HCEC 1CT (cell line): ENCODE results near the gene CD8B2.
"Not testable (repeated sequence)": the region's sequence is repeated elsewhere in the genome, so short reads cannot be mapped to it uniquely, and the experiment has no call there.

Experiments
- DNase-seq: peaks from one replicate; pipeline ENCODE4 v3.0.0-alpha.2; 2017

Gene CD8B2

DNA sequence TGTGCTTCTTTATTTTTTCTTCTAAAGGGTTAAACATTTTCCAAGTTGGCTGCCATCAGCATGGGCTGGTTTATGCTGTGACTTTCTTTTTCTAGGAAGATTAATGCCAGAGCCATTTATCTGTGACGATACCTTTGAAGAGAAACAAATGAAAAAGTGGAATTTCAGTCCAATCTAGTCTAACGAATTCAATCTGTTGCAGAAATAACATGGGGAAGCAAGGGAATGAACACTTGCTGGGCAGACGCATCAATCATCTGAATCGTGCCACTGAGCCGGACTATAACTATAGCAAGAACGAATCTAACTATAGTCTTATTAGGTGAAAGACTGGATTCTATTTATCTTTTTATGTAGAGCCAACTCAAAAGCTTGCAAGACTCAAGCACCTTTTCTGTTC, 66.2 kb downstream of the CD8B2 start:
- no peak for DNase-seq

DNA sequence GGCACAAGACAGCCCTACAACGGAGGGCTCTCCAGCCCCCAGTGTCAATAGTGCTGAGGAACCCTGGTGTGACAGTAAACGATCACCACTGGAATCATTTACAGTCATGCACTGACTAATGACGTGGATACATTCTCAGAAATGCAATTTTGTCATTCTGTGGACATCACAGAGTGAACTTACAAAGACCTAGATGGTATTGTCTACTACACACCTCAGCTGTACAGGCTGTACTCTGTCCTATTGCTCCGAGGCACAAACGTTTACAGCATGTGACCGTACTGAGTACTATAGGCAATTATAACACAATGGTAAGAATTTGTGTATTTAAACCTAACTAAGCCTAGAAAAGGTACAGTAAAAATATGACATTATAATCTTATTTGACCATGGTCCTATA, 67.2 kb downstream of the CD8B2 start:
- no peak for DNase-seq

DNA sequence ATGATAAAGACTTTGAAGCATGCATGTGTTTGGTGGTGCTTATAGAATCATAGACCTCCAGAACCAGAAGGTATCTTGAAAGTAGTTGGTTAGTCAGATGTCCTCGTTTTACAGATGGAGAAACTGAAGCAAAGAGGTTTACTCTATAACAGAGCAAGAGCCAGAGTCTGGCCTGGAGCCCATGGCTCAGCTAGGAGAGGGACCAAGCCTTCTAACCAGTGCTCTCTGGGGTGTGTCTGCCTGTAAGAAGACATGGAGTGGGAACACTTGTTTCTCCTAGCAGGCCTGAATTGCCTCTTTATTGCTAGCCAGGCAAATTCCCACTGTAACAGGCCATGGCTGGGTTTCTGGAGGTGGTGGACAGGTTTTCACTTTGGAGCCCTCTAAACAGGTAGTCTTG, 67.9 kb downstream of the CD8B2 start:
- DNase-seq, result no peak

DNA sequence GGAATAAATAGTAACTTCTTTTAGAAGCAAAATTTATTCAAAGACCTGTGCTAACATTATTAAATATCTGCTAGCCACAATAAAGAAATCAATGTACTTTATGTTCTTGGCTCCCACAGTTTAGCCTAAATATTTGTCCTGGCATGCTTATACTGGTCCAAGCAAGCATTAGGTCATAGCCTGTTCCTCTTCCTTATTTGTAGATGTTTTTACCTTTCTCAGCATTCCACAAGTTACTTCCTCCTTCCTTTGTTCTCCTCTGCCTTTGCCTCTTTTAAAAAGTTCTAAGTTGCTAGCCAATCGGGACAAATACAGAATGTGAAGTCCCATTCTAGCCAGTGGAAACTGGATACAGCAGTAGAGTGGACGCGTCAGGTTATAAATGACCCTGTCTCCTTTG, 72.6 kb downstream of the CD8B2 start:
- DNase-seq, result not testable (repeated sequence)

DNA sequence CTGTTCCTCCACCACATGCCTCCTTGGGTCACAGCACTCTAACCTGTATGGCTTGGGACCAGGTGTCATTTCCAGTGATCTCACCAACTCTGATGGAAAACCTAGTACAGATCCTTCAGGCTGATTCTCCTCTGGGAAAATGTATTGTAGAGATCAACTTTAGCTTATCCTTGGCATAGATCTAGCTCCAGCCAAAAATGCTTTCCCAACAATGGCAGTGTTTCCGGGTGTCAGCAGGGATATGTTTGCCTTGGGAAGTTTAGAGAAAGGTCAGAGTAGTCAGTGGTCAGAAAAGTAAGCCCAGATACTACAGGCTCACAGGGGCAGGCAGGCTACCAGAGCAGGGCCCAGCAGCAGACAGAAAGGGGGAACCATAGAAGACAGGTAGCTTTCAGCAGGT, 73.6 kb downstream of the CD8B2 start:
- no peak for DNase-seq

DNA sequence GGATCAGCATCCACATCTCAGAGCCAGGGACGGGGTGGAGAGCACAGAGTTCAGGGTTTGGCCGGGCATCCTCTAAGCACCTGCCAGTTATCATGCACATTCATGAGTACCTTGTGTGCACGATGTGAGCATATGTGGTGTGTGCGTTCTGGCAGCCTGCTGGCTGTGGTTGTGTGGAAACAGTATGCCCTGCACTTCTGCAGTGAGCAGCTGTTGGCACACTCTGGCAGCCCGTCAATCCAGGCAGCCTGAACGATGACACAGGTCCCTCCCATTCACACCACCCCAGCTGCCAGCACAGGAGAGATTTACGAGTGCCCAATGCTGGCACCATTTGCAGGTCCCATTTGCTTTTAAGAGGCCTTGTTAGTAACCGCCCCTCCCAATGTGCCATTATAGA, 74.2 kb downstream of the CD8B2 start:
- no peak for DNase-seq

DNA sequence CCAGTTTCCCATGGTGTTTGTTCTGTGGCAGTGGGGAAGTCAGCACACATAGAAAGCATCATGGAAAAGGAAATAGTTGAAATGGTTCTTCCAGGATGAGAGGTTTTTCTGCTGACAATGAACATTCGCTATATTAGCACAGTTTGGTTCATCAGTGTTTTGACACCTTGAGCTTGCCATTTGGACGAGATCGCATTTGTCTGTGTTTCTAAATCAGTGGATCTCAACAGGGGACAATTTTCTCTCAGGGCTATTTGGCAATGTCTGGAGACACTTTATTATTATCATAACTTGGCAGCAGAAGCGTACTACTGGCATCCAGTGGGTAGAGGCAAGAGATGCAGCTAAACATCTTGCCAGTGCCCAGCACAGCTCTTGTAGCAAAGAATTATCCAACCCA, 74.6 kb downstream of the CD8B2 start:
- no peak for DNase-seq

DNA sequence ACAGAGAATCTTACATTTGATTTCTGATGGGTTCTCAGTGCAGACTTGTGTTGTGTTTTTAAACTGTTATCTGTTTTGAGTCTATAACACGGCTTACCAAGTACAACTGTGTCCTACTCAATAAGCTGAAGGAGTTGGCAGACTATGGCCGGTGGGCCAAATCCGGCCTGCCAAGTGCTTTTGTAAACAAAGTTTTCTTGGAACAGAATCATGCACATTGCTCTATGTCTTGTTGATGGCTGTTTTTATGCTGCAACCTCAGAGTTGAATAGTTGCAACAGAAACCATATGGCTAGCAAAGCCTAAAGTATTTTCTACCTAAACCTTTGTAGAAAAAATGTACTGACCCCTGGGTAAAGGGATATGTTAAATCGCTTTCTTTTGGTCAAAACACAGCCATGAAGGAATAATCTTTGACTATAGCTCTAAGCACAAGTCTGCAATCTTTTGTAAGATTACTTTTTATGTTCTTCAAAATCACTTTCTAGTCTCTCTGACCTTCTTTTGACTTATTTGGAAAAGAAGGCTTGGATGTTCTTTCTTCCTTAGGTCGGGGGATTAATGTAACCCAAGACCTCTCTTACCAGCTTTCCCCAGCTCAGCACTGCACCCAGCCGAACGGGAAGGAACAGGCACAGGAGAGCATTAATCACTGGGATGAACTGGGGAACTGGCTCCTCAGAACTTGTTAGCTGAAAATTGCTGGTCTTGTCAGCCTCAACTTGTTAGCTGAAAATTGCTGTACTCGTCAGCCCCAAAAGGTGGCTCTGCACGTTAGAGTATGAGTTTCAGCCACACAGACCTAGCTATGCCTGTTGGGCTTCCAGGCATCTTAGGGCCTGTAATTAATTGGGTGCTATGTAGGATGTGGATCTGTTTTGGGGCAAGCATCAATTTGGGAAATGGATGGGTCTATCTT, 75.4 kb downstream of the CD8B2 start:
- no peak for DNase-seq

DNA sequence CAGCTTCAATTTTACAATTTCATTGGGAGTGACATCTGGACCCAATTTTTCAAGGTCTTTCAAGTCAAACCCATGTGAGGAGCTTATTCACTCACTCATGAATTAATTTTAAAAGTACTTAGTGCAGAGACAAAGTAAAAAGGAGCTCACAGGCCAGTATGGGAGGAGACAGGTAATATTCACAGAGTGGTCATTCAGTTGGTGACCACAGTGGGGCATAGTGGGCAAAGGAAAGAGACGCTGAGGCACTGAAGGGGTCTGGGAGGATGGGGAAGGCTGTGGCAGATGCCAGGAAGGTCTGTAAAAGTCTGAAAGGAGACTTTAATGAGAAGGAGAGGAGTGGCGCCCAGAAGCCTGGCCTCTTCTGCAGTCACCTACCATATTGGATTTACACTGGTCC, 76.0 kb downstream of the CD8B2 start:
- no peak for DNase-seq

DNA sequence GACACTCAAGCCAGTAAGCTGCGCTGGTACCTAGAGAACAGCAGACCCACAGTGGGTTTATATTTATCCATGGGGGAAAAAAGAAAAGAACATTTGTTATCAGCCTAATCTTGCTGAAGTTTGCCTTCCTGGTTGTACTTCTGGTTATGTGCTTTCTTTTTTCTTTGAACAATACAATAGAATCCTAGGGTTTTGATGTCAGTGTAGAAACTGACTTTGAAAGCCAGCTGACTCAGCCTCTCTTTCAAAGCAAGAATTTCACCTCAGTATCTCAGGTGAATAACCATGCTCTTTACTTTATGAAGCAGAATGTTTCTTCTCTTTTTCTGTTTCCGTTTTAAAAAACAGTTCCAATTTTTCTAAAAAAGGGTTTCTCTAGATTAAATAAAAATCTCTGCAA, 78.4 kb downstream of the CD8B2 start:
- no peak for DNase-seq

DNA sequence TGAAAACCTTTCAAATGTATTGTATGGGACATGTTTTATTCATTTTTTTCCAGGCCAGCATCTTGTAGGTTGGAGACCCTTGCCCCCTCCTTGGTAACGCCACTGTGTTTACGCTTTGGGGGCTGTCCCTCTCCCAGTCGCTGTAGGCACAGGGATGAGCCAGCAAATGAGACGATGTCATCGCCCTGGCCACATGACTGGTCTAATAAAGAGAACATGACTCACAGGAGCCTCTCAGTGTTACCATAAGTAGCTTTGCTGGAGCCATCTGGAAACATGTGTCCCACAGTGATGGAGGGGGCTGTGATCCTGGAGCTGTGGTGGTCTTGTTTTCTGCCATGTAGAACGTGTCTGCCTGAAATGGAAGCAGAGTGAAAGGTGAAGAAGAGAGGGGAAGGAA, 78.9 kb downstream of the CD8B2 start:
- no peak for DNase-seq

DNA sequence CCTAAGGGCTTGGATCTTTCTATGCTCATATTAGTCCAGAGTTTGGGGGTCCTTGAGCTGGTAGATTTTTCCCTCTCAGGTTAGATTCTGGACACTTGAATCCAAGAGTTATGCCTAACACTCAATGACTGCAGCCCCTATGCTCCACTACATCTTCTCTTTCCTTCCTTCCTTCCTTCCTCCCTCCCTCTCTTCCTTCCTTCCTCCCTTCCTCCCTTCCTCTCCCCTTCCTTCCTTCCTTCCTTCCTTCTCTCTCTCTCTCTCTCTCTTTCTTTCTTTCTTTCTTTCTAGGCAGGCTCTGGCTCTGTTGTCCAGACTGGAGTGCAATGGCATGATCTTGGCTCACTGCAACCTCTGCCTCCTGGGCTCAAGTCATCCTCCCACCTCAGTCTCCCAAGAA, 79.3 kb downstream of the CD8B2 start:
- DNase-seq, result not testable (repeated sequence)

DNA sequence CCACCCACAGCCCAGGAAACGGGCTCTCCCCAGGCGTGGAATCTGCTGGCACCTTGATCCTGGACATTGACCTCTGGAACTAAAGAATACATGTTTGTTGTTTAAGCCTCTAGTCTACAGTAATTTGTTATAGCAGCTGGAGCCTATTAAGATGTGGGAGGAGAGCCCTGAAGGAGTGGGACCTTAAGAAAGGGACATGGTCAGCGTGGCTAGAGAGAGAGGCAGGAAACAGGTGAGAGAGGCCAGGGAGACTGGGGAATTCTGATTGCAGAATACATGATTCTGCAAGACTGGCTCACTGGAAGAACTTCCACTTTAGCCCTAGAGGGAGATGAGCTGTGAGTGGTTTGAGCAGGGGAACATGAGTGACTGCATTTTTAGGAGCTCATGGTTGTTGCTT, 83.2 kb downstream of the CD8B2 start:
- DNase-seq, result no peak
